GM12892 (cell line): ENCODE measurements around the gene PTPN11.

ENCODE experiments used
- POLR2A ChIP-seq: IDR thresholded peaks from 2 replicates; pipeline ENCODE4 v1.6.1; 2011; ENCODE audit warnings: low read depth, low read length, control low read depth
- POLR2AphosphoS5 ChIP-seq: IDR thresholded peaks from 2 replicates; pipeline ENCODE4 v1.6.1; 2011; ENCODE audit warnings: low read depth, low read length, control low read depth
- TAF1 ChIP-seq: IDR thresholded peaks from 2 replicates; pipeline ENCODE4 v1.6.1; 2011; ENCODE audit warnings: low read depth, mild to moderate bottlenecking, control low read depth, low read length, borderline replicate concordance

- TF ChIP-seq POLR2A = no peak
- TF ChIP-seq POLR2AphosphoS5 = no peak
- no peak for TF ChIP-seq TAF1
Observed at GRCh38 chr12:112464605-112465004, 45.9 kb downstream of the PTPN11 start.
